Measurements from ENCODE around the gene VIL1.

DNA sequence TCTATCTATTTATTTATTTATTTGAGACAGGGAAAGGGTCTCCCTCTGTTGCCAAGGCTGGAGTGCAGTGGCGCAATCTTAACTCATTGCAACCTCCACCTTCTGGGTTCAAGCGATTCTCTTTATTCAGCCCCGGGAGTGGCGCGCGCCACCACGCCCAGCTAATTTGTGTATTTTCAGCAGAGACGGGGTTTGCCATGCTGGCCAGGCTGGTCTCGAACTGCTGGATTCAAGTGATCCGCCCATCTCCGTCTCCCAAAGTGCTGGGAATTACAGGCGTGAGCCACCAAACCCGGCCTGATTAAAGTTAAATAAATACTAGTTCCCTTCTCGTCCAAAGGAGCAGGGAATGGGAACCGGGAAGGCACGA lies 23.5 kb upstream of the VIL1 start:
- TF ChIP-seq EZH2phosphoT487 (conservative IDR thresholded peaks at IDR 0.05; ENCODE audit: low read length): no peak
- TF ChIP-seq, protein P1, sequence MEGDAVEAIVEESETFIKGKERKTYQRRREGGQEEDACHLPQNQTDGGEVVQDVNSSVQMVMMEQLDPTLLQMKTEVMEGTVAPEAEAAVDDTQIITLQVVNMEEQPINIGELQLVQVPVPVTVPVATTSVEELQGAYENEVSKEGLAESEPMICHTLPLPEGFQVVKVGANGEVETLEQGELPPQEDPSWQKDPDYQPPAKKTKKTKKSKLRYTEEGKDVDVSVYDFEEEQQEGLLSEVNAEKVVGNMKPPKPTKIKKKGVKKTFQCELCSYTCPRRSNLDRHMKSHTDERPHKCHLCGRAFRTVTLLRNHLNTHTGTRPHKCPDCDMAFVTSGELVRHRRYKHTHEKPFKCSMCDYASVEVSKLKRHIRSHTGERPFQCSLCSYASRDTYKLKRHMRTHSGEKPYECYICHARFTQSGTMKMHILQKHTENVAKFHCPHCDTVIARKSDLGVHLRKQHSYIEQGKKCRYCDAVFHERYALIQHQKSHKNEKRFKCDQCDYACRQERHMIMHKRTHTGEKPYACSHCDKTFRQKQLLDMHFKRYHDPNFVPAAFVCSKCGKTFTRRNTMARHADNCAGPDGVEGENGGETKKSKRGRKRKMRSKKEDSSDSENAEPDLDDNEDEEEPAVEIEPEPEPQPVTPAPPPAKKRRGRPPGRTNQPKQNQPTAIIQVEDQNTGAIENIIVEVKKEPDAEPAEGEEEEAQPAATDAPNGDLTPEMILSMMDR (IDR thresholded peaks at IDR 0.05; ENCODE audit: insufficient read depth, low read length, poor library complexity, severe bottlenecking): no peak

Data from SU-DHL-6 (cell line).